GM18520 (cell line): ENCODE results near the gene SSBP3.

Experiments
- ATAC-seq: cut with Tn5 transposase; IDR thresholded peaks from one replicate; pipeline ENCODE4 v1.9.1; 2021; ENCODE audit not compliant: unreplicated experiment

SSBP3 gene

GRCh38 chr1:54335011-54335754, 71.0 kb downstream of the SSBP3 start:
- ATAC-seq: no peak

DNA sequence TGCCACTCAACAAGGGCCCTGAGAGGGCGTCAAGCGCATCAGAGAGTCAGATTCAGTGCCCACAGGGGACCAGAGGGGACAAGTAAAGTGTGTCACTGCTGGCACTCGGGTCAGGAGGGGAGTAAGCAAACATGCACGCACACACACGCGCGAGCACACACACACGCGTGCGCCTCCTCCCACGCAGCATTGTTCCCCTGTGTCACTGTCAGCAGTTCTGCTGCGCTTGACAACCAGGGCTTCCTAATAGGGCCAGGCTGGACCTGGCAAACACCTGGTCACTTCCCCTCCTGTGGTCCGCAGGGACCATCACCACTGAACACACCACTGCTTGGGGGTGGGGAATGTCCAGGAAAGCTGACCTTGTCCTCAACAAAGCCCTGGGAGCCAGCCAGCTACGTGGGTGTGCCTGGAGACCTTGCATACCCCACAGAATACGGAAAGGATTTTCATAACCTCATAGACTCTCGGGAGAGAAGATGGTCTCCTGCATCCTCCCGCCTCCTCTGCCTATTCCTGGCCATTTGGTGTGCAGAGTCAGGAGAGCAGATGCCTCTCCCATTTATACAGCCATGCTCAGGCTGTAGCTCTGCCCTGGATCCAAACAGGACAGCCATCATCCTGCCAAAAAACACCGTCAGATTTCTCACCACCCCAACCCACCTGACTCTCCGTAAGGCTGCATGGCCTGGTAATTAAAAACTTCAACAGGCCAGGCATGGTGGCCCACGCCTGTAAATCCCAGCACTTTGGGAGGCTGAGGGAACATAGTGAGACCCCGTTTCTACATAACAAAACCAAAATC, 73.2 kb downstream of the SSBP3 start:
- no peak for ATAC-seq

- ATAC-seq: no peak
These were observed 74.2 kb downstream of the SSBP3 start for GRCh38 chr1:54331843-54332463.

DNA sequence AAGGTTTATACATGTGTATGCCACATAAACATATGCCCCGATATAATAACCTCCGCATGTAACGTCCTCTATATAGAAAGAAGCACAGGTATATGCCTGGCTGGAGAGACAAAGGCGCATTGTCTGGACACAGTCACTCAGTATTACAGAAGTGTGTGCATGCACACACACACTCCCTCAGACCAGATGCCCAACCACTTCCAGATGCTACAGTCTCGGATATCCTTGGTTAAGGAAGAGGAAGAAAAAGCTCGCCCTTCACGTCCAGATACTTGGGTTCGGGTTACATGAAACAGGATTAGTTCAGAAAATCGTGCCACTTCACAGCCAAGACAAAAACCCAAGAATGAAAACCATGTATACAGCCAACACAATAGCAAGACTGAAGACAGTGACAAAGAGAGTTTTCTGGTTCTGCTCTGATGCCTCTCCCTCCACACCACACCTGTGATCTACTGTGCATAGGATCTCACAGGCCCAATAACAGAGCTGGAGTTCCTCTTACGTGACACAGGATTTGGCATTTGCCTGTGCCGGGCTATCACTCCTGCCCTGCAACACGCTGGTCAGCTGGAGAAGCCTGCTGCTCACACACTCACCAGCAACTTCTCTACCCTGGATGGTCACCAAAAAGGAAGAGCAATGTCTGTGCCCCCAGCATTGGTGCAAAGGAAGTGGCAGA, 75.0 kb downstream of the SSBP3 start:
- no peak for ATAC-seq

DNA sequence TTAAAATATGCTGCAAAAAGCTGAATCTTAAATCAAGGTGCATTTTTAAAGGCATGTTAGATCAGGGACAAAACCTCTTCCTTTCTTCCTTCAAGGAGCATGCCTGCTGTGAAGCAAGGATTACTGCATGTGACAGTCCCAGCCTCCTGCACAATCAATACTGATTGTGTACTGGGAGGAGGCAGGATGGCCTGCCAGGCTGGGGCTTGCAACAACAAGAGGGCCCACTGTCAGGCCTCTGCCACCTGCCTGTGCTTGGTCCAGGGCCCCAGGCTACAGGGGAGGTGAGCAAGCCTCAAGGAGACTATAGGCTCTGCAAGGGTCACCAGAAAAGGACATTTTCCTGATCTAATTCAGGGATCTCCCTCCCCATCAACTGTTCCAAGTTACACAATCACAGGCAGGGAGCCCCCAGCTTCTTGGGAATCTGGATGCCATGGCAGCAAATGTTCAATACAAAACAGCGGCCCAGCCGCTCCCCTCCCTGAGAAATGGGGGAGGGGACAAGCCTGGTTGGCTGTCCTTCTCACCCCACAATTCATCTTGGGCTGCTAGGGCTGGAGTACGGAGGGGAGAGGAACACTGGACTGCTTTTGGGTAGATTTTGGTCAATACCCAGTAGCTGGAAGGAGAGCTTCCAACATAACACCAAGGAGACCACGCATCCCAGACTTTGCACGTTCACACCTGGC, 76.7 kb downstream of the SSBP3 start:
- no peak for ATAC-seq

DNA sequence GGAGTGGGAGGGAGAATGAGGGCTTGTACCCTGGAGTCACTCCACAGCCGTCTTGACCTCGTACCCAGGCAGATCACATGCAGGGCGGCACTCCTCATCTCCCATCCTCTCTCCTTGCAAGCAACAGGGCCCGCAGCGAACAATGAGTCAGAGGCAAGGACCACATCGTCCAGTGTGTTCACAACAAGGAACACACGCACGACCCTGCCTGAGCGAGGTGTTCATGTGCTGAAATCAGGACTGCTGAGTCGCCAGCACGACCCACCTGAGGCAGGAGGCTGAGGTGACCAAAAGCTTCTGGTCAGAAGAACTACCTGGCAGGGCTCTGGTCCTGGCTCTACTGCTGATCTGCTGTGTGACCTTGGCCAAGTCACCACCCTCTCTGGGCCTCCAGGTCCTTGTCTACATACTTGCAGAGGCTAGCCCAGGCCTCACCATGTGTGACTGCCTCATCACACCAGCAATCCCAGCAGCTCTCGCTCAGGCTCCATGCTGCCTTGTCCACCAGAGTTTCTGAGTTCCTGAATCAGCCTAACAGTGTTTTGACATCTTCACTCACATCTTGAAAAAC, 78.0 kb downstream of the SSBP3 start:
- ATAC-seq: no peak

- ATAC-seq: no peak
These were observed 78.7 kb downstream of the SSBP3 start for GRCh38 chr1:54327386-54328065.

- no peak for ATAC-seq
These were observed 79.4 kb downstream of the SSBP3 start for GRCh38 chr1:54326543-54327385.

DNA sequence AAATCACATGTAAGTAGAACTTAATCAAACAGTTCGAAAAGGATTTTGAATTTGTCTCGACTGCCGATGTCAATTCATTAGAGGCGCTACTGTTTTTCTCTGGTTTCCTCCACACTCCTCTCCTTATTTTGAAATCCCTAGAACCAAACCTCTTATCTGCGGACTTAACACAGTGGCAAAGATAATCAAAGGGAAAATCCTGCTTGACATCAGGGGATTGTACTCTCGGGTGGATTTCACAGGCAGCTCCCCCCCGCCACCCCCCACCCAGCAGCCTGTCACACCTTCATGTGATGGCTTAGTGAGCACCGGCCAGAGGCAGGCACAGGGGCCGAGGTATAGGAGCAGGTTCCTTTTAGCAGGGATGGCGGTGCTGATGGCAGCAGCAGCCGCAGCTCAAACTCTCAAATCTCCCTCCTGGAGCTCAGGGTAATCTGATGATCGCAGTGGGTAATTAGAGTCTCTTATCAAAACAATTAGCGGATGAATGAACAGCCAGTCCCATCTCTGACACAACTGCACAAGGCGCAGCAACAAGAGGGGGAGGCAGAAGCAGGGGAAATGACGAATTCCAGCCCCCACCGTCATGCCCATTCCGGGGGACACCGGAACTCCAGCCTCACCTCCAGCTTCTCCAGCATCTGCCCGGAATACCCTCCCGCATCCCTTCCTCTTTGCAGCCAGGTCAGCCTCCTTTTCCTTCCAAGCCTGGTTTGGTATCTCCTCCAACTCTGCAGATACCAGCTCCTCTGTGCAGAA, 80.3 kb downstream of the SSBP3 start:
- no peak for ATAC-seq

- ATAC-seq: no peak
These were observed 80.9 kb downstream of the SSBP3 start for GRCh38 chr1:54325284-54325683.

DNA sequence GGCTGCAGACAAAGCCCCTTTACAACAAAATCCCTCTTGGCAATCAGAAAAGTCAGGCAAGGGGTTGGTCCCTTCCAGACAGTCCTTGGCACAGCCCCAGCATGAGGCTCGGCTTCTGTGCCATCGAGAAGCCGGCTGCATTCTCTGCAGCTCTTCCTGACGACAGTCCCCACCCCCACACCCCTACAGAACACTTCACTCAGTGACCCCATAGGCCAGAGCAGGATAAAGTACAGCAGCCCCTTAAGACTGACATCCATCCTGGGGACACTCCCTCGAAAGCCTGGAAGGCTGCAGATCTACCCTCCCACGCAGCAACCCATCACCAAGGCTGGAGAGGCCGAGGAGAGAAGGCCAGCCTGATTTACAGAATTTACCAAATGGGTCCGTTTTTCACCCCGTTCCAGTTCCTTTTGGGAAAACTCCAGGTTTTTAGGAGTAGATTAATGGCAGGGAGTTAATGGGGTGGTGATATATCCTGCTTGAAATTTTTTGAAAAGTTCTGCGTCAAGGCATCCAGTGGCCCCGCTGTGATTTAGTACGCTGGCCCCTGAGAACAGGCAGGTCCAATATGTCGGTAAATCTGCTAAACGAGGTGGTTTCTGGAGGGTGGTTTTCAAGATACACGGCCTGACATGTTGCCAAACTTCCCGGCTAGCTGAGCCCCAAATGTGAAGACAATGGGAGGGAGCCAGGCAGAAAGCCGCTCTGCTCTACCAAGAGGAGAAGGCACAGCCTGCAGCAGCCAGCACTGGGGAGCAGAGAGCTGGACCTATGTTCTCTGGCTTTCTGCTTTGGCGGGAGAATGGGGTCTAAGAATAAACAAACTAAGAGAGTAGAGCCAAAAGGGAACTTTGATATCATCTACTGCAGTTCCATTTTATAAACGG, 81.7 kb downstream of the SSBP3 start:
- ATAC-seq: no peak

DNA sequence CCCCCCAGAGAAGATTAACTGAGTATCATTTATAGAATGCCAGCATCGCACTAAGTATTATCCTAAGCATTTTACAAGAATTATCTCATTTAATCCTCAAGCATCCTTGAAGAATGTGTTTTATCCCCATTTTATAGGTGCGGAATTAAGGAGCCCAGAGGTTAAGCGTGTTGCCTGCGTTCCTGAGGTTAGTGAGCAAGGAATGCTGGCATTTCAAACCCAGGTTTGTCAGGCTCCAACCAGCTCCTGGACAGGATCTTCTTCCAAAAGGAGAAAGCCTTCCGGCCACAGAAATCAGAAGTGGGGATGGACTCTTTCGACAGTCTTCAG, 82.3 kb downstream of the SSBP3 start:
- ATAC-seq: no peak

DNA sequence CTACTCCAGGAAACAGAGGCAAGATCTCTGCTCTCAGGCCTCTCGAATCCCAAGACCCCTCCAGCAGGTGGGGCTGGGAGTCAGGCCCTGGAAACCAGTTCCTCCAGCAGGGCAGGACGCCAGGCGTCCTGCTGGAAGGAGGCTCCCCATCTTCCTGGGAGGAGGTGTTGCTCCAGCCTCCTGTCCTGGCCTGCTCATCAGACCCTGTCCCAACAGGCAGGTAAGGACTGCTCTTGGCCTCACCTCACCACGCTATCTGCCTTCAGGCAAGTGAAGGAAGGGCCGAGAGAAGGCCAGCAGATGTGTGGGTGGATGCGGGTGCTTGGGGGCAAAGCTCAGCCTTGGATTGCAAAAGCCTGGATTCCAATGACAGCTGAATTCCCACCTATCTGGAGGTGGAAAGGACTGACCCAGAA, 82.9 kb downstream of the SSBP3 start:
- no peak for ATAC-seq

GRCh38 chr1:54318246-54318814, 87.9 kb downstream of the SSBP3 start:
- no peak for ATAC-seq

DNA sequence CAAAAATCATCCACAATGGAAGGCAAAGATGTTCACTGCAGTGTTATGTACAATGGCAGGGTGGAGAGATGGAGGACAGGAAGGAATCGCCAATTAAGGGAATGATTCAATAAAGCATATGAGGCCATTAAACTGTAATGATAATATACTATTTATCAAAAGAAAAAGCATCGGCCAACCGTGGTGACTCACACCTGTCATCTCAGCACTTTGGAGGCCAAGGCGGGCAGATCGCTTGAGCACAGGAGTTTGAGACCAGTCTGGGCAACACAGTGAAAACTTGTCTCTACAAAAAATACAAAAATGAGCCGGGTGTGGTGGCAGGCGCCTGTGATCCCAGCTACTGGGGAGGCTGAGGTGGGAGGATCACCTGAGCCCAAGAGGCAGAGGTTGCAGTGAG, 89.1 kb downstream of the SSBP3 start:
- no peak for ATAC-seq

GRCh38 chr1:54315099-54315498, 91.1 kb downstream of the SSBP3 start:
- no peak for ATAC-seq

DNA sequence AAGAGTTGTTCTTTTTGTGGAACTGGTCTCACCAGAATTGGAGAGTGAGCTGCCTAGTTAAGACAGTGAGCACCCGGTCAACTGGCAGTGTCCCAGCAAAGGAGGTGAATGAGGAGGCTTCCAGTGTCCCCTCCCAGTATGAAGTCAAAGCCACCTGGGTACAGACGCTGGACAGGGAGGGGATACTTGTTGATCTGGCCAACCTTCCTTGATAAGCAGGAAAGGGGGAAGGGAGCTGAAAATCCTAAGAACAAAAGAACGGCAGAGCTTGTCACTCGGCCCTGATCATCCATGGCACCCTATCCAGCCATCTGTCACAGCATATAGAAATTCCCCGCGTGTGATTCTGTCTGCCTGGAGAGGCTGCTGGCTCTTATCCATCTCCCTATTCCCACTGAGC, 91.5 kb downstream of the SSBP3 start:
- no peak for ATAC-seq
